SJSA1 (cell line): ENCODE measurements around the gene LBHD2. TPM values are rescaled to one million over a fixed set of nuclear protein-coding genes. Genes with fewer than 3 reads are reported as not detected.
"Not testable (repeated sequence)": the region's sequence is repeated elsewhere in the genome, so short reads cannot be mapped to it uniquely, and the experiment has no call there.

ENCODE experiments used
- DNase-seq, 2 experiments: peaks; one replicate each; pipeline ENCODE4 v3.0.0-alpha.2; 2015 to 2020; ENCODE audit warnings: low spot score in 2 of 2, low read depth in 1 of 2
- H3K27ac ChIP-seq: fragments of 250-450 bp; sonication (Bioruptor Pico); 2 replicates; pipeline ENCODE4 v1.5.1; 2020; ENCODE audit warnings: mild to moderate bottlenecking, moderate library complexity
- H3K27me3 ChIP-seq: fragments of 250-450 bp; sonication (Bioruptor Pico); replicated peaks from 2 replicates; pipeline ENCODE4 v1.5.1; 2020; ENCODE audit warnings: mild to moderate bottlenecking, moderate library complexity
- H3K36me3 ChIP-seq: fragments of 250-450 bp; sonication (Bioruptor Pico); 2 replicates; pipeline ENCODE4 v1.5.1; 2020; ENCODE audit warnings: mild to moderate bottlenecking
- H3K4me1 ChIP-seq: fragments of 250-450 bp; sonication (Bioruptor Pico); replicated peaks from 2 replicates; pipeline ENCODE4 v1.6.1; 2021; ENCODE audit warnings: mild to moderate bottlenecking
- H3K4me3 ChIP-seq: fragments of 250-450 bp; sonication (Bioruptor Pico); 2 replicates; pipeline ENCODE4 v1.5.1; 2020; ENCODE audit warnings: mild to moderate bottlenecking
- H3K9me3 ChIP-seq: fragments of 250-450 bp; sonication (Bioruptor Pico); replicated peaks from 2 replicates; pipeline ENCODE4 v1.5.1; 2020; ENCODE audit warnings: mild to moderate bottlenecking
- total RNA-seq: library from RNA; depleted of rRNA; stranded (reverse); fragments of >200 nt; shearing (Covaris generic); gene quantifications from 2 replicates; pipeline ENCODE4 v1.2.3, GENCODE V29; 2014; rRNA removed

The LBHD2 gene
- 0.82 TPM in 1 of 2 replicates, not detected in the other for total RNA-seq

GRCh38 chr14:103084021-103084919 lies at the start of gene LBHD2:
TSS of gene LBHD2 (plus strand) at chr14:103084210. CDS start at chr14:103086013, 1,803 bp downstream.
- no peak for DNase-seq
- no peaks in the 10 kb centered on the region for H3K9me3 ChIP-seq
- H3K4me3 ChIP-seq = no peak within 1 kb of the TSS
- H3K36me3 ChIP-seq = no peaks in the 10 kb centered on the region
- peaks cover 6% of the 10 kb centered on the region; the same call in 1 of the 2 replicates for H3K4me1 ChIP-seq
- peaks cover 8% of the 10 kb centered on the region for H3K27me3 ChIP-seq
- no peak within 1 kb of the TSS for H3K27ac ChIP-seq

- H3K27ac ChIP-seq = no peak overlapping the region
- no peak for DNase-seq
- H3K9me3 ChIP-seq = no peaks in the 10 kb centered on the region; the same call in 1 of the 2 replicates
Observed at GRCh38 chr14:103041464-103041863, 42.5 kb upstream of the LBHD2 start.

GRCh38 chr14:103043257-103044015 lies 40.6 kb upstream of the LBHD2 start:
- no peaks in the 10 kb centered on the region for H3K4me1 ChIP-seq
- H3K36me3 ChIP-seq = peaks cover 24% of the 10 kb centered on the region
- no peak overlapping the region for H3K27ac ChIP-seq
- no peak for DNase-seq
- H3K9me3 ChIP-seq = no peaks in the 10 kb centered on the region; the same call in 1 of the 2 replicates
- no peak overlapping the region for H3K4me3 ChIP-seq
- no peaks in the 10 kb centered on the region for H3K27me3 ChIP-seq

More at GRCh38 chr14:103041464-103041863, 42.5 kb upstream of the LBHD2 start:
- Histone ChIP-seq H3K4me1 (no peaks in the 10 kb centered on the region), H3K36me3 (peaks cover 22% of the 10 kb centered on the region), H3K27me3 (no peaks in the 10 kb centered on the region), H3K4me3 (no peak overlapping the region)

GRCh38 chr14:103045371-103045869 lies 38.6 kb upstream of the LBHD2 start:
- Histone ChIP-seq H3K9me3 (no peaks in the 10 kb centered on the region; the same call in 1 of the 2 replicates), H3K4me3 (no peak overlapping the region)
- DNase-seq = no peak

DNA sequence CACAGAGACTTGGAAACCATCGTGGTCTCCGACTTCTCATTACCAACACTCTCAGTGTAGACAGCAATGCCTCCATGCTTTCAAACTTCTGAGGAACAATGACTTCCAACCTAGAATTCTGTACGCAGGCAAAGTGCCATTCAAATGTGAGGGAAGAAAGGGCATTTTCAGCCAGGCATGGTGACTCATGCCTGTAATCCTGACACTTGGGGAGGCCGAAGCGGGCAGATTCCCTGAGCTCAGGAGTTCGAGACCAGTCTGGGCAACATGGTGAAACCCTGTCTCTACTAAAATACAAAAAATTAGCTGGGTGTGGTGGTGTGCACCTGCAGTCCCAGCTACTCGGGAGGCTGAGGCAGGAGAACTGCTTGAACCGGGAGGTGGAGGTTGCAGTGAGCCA lies 36.6 kb upstream of the LBHD2 start:
- not testable (repeated sequence) for H3K9me3 ChIP-seq, H3K27me3 ChIP-seq, H3K27ac ChIP-seq, H3K4me1 ChIP-seq, DNase-seq, H3K4me3 ChIP-seq
- H3K36me3 ChIP-seq = peaks cover 13% of the 10 kb centered on the region

More at GRCh38 chr14:103045371-103045869, 38.6 kb upstream of the LBHD2 start:
- Histone ChIP-seq H3K4me1 (no peaks in the 10 kb centered on the region), H3K27me3 (no peaks in the 10 kb centered on the region), H3K27ac (no peak overlapping the region), H3K36me3 (peaks cover 24% of the 10 kb centered on the region)

- H3K4me1 ChIP-seq = peaks cover 6% of the 10 kb centered on the region
- H3K4me3 ChIP-seq = no peak overlapping the region
- H3K9me3 ChIP-seq = no peaks in the 10 kb centered on the region
- peaks cover 14% of the 10 kb centered on the region for H3K36me3 ChIP-seq
- no peaks in the 10 kb centered on the region for H3K27me3 ChIP-seq
- no peak overlapping the region for H3K27ac ChIP-seq
- DNase-seq = no peak
Observed at GRCh38 chr14:103050935-103051334, 33.1 kb upstream of the LBHD2 start.

DNA sequence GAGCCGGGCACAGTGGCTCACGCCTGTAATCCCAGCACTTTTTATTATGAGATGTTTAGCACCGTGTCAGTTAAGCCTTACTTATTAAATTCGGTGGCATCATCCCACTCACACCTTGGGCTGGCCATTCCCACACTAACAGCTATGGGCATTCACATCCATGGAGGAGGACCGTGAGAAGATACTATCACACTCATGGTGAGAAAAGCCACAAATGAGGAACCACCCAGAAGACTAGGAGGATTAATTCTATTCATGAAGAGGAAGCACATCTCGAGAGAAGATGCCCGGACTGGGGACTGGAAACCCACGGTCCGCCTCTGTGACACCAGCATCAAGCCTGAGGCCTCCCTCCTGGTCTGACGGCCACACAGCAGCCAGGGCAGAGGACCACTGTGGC lies 31.6 kb upstream of the LBHD2 start:
- peaks cover 14% of the 10 kb centered on the region for H3K36me3 ChIP-seq
- H3K27ac ChIP-seq = no peak overlapping the region
- peaks cover 6% of the 10 kb centered on the region for H3K4me1 ChIP-seq
- no peaks in the 10 kb centered on the region for H3K9me3 ChIP-seq
- DNase-seq = no peak
- H3K27me3 ChIP-seq = no peaks in the 10 kb centered on the region
- no peak overlapping the region for H3K4me3 ChIP-seq

DNA sequence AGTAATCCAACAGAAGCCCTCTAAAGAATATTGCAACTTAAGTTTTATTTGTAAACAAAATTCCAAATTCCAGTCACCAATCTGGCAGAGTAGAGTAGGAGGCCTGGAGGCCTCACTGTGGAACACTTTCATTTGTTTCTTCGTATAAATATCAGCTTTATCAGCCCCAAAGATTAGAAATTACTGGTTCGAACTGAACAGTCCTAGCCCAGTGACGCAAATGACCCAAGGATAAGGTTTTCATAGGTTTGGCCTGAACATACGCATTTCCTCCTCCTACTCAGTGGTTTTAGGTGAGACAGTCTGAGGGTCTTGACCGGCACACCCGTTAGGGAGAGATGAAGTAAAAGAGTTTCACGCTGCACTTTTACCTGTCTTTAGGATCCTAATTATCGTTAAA lies 28.3 kb upstream of the LBHD2 start:
- peaks cover 17% of the 10 kb centered on the region for H3K36me3 ChIP-seq
- no peaks in the 10 kb centered on the region for H3K27me3 ChIP-seq
- no peak for DNase-seq
- H3K9me3 ChIP-seq = no peaks in the 10 kb centered on the region
- H3K4me3 ChIP-seq = peak overlapping the region; percentile 94; the same call in 1 of the 2 replicates
- no peak overlapping the region for H3K27ac ChIP-seq
- peaks cover 15% of the 10 kb centered on the region for H3K4me1 ChIP-seq

DNA sequence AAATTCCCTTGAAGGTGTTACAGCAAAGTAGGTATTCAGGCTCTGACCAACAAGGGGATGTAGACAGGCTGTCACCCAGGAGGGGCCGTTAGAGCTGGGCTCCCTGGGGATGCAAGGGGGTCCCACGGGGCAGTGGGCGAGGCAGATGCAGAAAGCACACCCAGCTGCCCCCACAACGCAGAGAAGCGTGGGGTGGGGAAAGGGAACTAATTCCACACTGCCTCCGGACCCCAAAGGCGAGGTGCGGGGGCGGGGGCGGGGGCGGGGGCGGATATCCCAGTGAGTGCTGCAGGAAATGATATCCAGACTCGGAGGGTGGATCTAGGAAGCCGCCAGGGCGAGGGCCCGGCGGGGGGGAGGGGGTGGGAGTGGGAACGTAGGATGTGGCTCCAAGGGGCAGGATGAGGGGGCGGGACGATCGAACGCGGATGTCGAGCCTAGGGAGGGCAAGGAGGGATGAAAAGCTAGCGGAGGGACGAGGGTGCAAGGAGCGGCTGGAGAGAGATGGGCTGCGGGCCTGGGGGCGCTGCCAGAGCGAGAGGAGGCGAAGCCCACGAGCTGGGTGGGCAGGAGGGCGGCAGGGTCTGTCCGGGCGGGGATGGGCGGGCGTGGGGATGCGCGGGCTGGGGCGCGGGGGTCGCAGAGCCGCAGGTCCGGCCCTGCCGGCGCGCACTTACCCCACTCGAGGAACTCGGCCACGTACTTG lies 27.5 kb upstream of the LBHD2 start:
- H3K27ac ChIP-seq = no peak overlapping the region
- H3K4me1 ChIP-seq = peaks cover 15% of the 10 kb centered on the region
- H3K27me3 ChIP-seq = no peaks in the 10 kb centered on the region
- H3K36me3 ChIP-seq = peaks cover 17% of the 10 kb centered on the region
- H3K9me3 ChIP-seq = no peaks in the 10 kb centered on the region
- peak in 1 of 2 experiments; percentile 85 for DNase-seq
- H3K4me3 ChIP-seq = peak overlapping the region; percentile 94

DNA sequence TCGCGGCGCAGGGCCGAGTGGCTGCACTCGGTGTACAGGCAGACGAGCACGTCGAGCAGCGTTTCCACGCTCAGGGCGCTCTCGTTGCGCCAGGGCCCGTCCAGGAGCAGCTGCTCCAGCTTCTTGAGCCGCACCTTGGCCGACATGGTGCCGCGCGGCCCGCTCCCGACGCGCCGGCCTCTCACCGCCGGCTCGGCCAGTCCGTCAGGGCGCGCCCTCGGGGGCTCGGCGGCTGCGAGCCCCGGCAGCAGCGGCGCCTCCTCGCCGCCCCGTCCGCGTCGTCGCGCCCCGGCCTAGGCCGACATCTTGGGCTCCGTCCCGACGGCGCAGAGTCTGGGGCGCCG lies 27.0 kb upstream of the LBHD2 start:
- H3K27ac ChIP-seq = no peak overlapping the region
- H3K27me3 ChIP-seq = no peaks in the 10 kb centered on the region
- peak overlapping the region; percentile 94 for H3K4me3 ChIP-seq
- H3K36me3 ChIP-seq = peaks cover 17% of the 10 kb centered on the region
- no peaks in the 10 kb centered on the region for H3K9me3 ChIP-seq
- peak in 1 of 2 experiments; percentile 41 for DNase-seq
- peaks cover 15% of the 10 kb centered on the region for H3K4me1 ChIP-seq

- DNase-seq = peak; percentile 70 to 87
- Histone ChIP-seq H3K4me3 (peak within 1 kb of the TSS; percentile 94), H3K36me3 (peaks cover 17% of the 10 kb centered on the region), H3K27ac (peak within 1 kb of the TSS; percentile 50; the same call in 1 of the 2 replicates), H3K4me1 (peaks cover 15% of the 10 kb centered on the region), H3K27me3 (no peaks in the 10 kb centered on the region), H3K9me3 (no peaks in the 10 kb centered on the region)
Observed at GRCh38 chr14:103057372-103058163, 26.4 kb upstream of the LBHD2 start, which contains the start of gene CDC42BPB. TSS of gene CDC42BPB (minus strand) at chr14:103057549. CDS start at chr14:103057173, 376 bp downstream.

GRCh38 chr14:103058164-103059055 lies 25.6 kb upstream of the LBHD2 start:
- Histone ChIP-seq H3K36me3 (peaks cover 17% of the 10 kb centered on the region), H3K9me3 (no peaks in the 10 kb centered on the region), H3K27me3 (no peaks in the 10 kb centered on the region), H3K27ac (peak overlapping the region; percentile 50; the same call in 1 of the 2 replicates), H3K4me1 (peaks cover 15% of the 10 kb centered on the region), H3K4me3 (peak overlapping the region; percentile 94)
- DNase-seq = no peak
